ENCODE results near the gene ERFE.
"Not testable (repeated sequence)": the region's sequence is repeated elsewhere in the genome, so short reads cannot be mapped to it uniquely, and the experiment has no call there.

Gene ERFE

GRCh38 chr2:238170386-238171071 lies 11.8 kb downstream of the ERFE start:
- DNase-seq (ENCODE audit: low read depth): no peak

GRCh38 chr2:238171072-238171431 lies 12.3 kb downstream of the ERFE start:
- DNase-seq (ENCODE audit: low read depth): not testable (repeated sequence)

- no peak for DNase-seq (ENCODE audit: low read depth)
Observed at GRCh38 chr2:238171575-238172187, 12.9 kb downstream of the ERFE start.

GRCh38 chr2:238172439-238172838 lies 13.7 kb downstream of the ERFE start:
- DNase-seq (ENCODE audit: low read depth): no peak

GRCh38 chr2:238173692-238174091 lies 14.9 kb downstream of the ERFE start:
- no peak for DNase-seq (ENCODE audit: low read depth)

GRCh38 chr2:238174291-238174690 lies 15.5 kb downstream of the ERFE start:
- DNase-seq (ENCODE audit: low read depth): no peak

- DNase-seq (ENCODE audit: low read depth): no peak
Observed at GRCh38 chr2:238174701-238175100, 15.9 kb downstream of the ERFE start.

- DNase-seq (ENCODE audit: low read depth): no peak
Observed at GRCh38 chr2:238176613-238177012, 17.8 kb downstream of the ERFE start.

GRCh38 chr2:238180554-238180953 lies 21.8 kb downstream of the ERFE start:
- DNase-seq (ENCODE audit: low read depth): no peak

- DNase-seq (ENCODE audit: low read depth): no peak
Observed at GRCh38 chr2:238182362-238182761, 23.6 kb downstream of the ERFE start.

GRCh38 chr2:238183821-238184220 lies 25.1 kb downstream of the ERFE start:
- DNase-seq (ENCODE audit: low read depth): no peak

GRCh38 chr2:238187618-238188548 lies 29.1 kb downstream of the ERFE start:
- no peak for DNase-seq (ENCODE audit: low read depth)

GRCh38 chr2:238190445-238190844 lies 31.7 kb downstream of the ERFE start:
- DNase-seq (ENCODE audit: low read depth): no peak

- no peak for DNase-seq (ENCODE audit: low read depth)
Observed at GRCh38 chr2:238202326-238203093, 43.7 kb downstream of the ERFE start.

GRCh38 chr2:238203094-238203972 lies 44.6 kb downstream of the ERFE start, which contains the start of gene ILKAP:
Gene ILKAP, minus strand, starts transcription at chr2:238203695. Its CDS starts 142 bp downstream, at chr2:238203553.
- peak; percentile 81 for DNase-seq (ENCODE audit: low read depth)

GRCh38 chr2:238203973-238204683 lies 45.4 kb downstream of the ERFE start:
- DNase-seq (ENCODE audit: low read depth): no peak

- DNase-seq (ENCODE audit: low read depth): no peak
Observed at GRCh38 chr2:238207006-238207405, 48.2 kb downstream of the ERFE start.

- no peak for DNase-seq (ENCODE audit: low read depth)
Observed at GRCh38 chr2:238216651-238217184, 57.9 kb downstream of the ERFE start.

Data from stimulated activated CD8-positive, alpha-beta memory T cell treated with anti-CD3 and anti-CD28 coated beads, Interleukin-7, amount 100 ng/mL, for 24 hours (primary cell).